Cardiac muscle cell (in vitro differentiated cells and primary cell): ENCODE results near the gene UBAC1. TPM values are rescaled to one million over a fixed set of nuclear protein-coding genes. Genes with fewer than 3 reads are reported as not detected.
"Not testable (repeated sequence)": the region's sequence is repeated elsewhere in the genome, so short reads cannot be mapped to it uniquely, and the experiment has no call there.

Source experiments
- DNase-seq, 2 donors: peaks; one replicate each; pipeline versions ENCODE4 v3.0.0 to v3.0.0-alpha.2; 2010 to 2017; ENCODE audit warnings: low read depth in 1 of 2, low spot score in 1 of 2
- H3K27ac ChIP-seq: fragments of 200-600 bp; sonication (generic); 2 replicates; pipeline ENCODE4 v1.5.1; 2016
- H3K27me3 ChIP-seq: fragments of 200-600 bp; sonication (generic); 2 replicates; pipeline ENCODE4 v1.6.0; 2016; ENCODE audit warnings: control low read depth
- H3K36me3 ChIP-seq: fragments of 200-600 bp; sonication (generic); 2 replicates; pipeline ENCODE4 v1.5.1; 2016; ENCODE audit warnings: control low read depth
- H3K4me1 ChIP-seq: fragments of 200-600 bp; sonication (generic); 2 replicates; pipeline ENCODE4 v1.8.1; 2017; ENCODE audit warnings: low read depth, mild to moderate bottlenecking, mixed run types
- H3K4me3 ChIP-seq: fragments of 200-600 bp; sonication (generic); 2 replicates; pipeline ENCODE4 v1.5.1; 2016; ENCODE audit warnings: mild to moderate bottlenecking
- H3K9me3 ChIP-seq: fragments of 200-600 bp; sonication (generic); 2 replicates; pipeline ENCODE4 v1.5.1; 2017; ENCODE audit warnings: low read depth, mild to moderate bottlenecking, control low read depth
- CTCF ChIP-seq: IDR thresholded peaks from 2 replicates; pipeline ENCODE4 v1.5.1; 2012; ENCODE audit warnings: low read depth, mild to moderate bottlenecking, low read length
- polyA plus RNA-seq: library from polyadenylated mRNA; unstranded; fragments of >200 nt; fragmentation: Nextera tagmentation; extraction: Ambion mirVana; gene quantifications from 2 replicates; pipeline ENCODE4 v1.2.1, GENCODE V29; 2016
- total RNA-seq: library from RNA; depleted of rRNA; stranded (reverse); fragments of >200 nt; gene quantifications from 2 replicates; pipeline ENCODE4 v1.2.3, GENCODE V29; 2016

Gene UBAC1
- total and polyA plus RNA-seq, 2 experiments from 2014 or later, result 60.1 to 66.4 TPM

- H3K4me1 ChIP-seq, result no peaks in the 10 kb centered on the region
- H3K36me3 ChIP-seq, result no peaks in the 10 kb centered on the region
- peaks cover 20% of the 10 kb centered on the region for H3K27me3 ChIP-seq
- H3K27ac ChIP-seq, result no peak overlapping the region
- peak in 1 of 2 donors; percentile 47 for DNase-seq
- H3K9me3 ChIP-seq, result no peaks in the 10 kb centered on the region
- no peak for TF ChIP-seq CTCF
- no peak overlapping the region for H3K4me3 ChIP-seq
These were observed 7.4 kb upstream of the UBAC1 start for GRCh38 chr9:135968601-135969000.

GRCh38 chr9:135968083-135968476 lies 6.9 kb upstream of the UBAC1 start:
- H3K4me3 ChIP-seq, result no peak overlapping the region
- H3K9me3 ChIP-seq, result no peaks in the 10 kb centered on the region
- DNase-seq, result no peak
- H3K27me3 ChIP-seq, result peaks cover 18% of the 10 kb centered on the region
- H3K27ac ChIP-seq, result no peak overlapping the region
- no peak for TF ChIP-seq CTCF
- no peaks in the 10 kb centered on the region for H3K36me3 ChIP-seq
- no peaks in the 10 kb centered on the region for H3K4me1 ChIP-seq

GRCh38 chr9:135966916-135967260 lies 5.7 kb upstream of the UBAC1 start:
- not testable (repeated sequence) for DNase-seq, H3K4me3 ChIP-seq

GRCh38 chr9:135965124-135965756 lies 4.1 kb upstream of the UBAC1 start:
- no peaks in the 10 kb centered on the region for H3K36me3 ChIP-seq
- no peak overlapping the region for H3K4me3 ChIP-seq
- no peak for TF ChIP-seq CTCF
- H3K4me1 ChIP-seq, result peaks cover under 1% of the 10 kb centered on the region
- DNase-seq, result no peak
- peaks cover 16% of the 10 kb centered on the region for H3K27me3 ChIP-seq
- no peak overlapping the region for H3K27ac ChIP-seq
- no peaks in the 10 kb centered on the region for H3K9me3 ChIP-seq

More at GRCh38 chr9:135966916-135967260, 5.7 kb upstream of the UBAC1 start:
- not testable (repeated sequence) for H3K36me3 ChIP-seq, H3K27ac ChIP-seq, H3K9me3 ChIP-seq, H3K4me1 ChIP-seq
- peaks cover 21% of the 10 kb centered on the region for H3K27me3 ChIP-seq

- Histone ChIP-seq H3K4me1 (peaks cover 9% of the 10 kb centered on the region), H3K36me3 (no peaks in the 10 kb centered on the region), H3K27ac (no peak overlapping the region), H3K4me3 (no peak overlapping the region), H3K9me3 (no peaks in the 10 kb centered on the region), H3K27me3 (peaks cover 8% of the 10 kb centered on the region)
- no peak for TF ChIP-seq CTCF
- no peak for DNase-seq
These were observed 2.8 kb upstream of the UBAC1 start for GRCh38 chr9:135963938-135964337.

GRCh38 chr9:135963338-135963737 lies 2.2 kb upstream of the UBAC1 start:
- Histone ChIP-seq H3K27ac (no peak overlapping the region), H3K4me3 (no peak overlapping the region), H3K36me3 (no peaks in the 10 kb centered on the region), H3K4me1 (peaks cover 9% of the 10 kb centered on the region), H3K9me3 (no peaks in the 10 kb centered on the region), H3K27me3 (peaks cover 8% of the 10 kb centered on the region)
- TF ChIP-seq CTCF, result no peak
- DNase-seq, result no peak
